LNCAP (cell line): ENCODE measurements around the gene ADM2.

Source experiments
- CTCF ChIP-seq: fragments of 450-650 bp; IDR thresholded peaks from 2 replicates; pipeline ENCODE4 v1.5.1; 2017; ENCODE audit warnings: mild to moderate bottlenecking

Gene ADM2

GRCh38 chr22:50486561-50487289 lies 5.4 kb downstream of the ADM2 start, which contains the start of gene MIOX:
Gene MIOX (plus strand): TSS chr22:50486859. CDS start chr22:50486898, 39 bp downstream.
- no peak for TF ChIP-seq CTCF

GRCh38 chr22:50487290-50488005 lies 6.1 kb downstream of the ADM2 start:
- no peak for TF ChIP-seq CTCF

- TF ChIP-seq CTCF = no peak
Observed at GRCh38 chr22:50488006-50488677, 6.8 kb downstream of the ADM2 start.

- TF ChIP-seq CTCF = no peak
Observed at GRCh38 chr22:50488886-50489285, 7.5 kb downstream of the ADM2 start.

- no peak for TF ChIP-seq CTCF
Observed at GRCh38 chr22:50489363-50490243, 8.3 kb downstream of the ADM2 start.

GRCh38 chr22:50490531-50491308 lies 9.4 kb downstream of the ADM2 start:
- TF ChIP-seq CTCF = no peak
